Lower lobe of right lung (tissue), 2 donors: Measurements from ENCODE around the gene TMEM185B. TPM values are rescaled to one million over a fixed set of nuclear protein-coding genes. Genes with fewer than 3 reads are reported as not detected.

Experiments
- ATAC-seq, 2 donors: fragments of 200-7000 bp; cut with Tn5 transposase; one replicate each; pipeline ENCODE4 v1.9.1; 2020 to 2022; ENCODE audit warnings: mild to moderate bottlenecking in 2 of 2, moderate library complexity in 2 of 2
- DNase-seq: peaks from one replicate; pipeline ENCODE4 v3.0.0-alpha.2; 2020
- H3K27ac ChIP-seq: fragments of 200-600 bp; one replicate; pipeline ENCODE4 v1.8.0; 2022
- H3K27me3 ChIP-seq: fragments of 200-600 bp; one replicate; pipeline ENCODE4 v1.8.0; 2022; ENCODE audit warnings: low read depth
- H3K36me3 ChIP-seq: fragments of 200-600 bp; one replicate; pipeline ENCODE4 v1.8.0; 2022; ENCODE audit warnings: mild to moderate bottlenecking
- H3K4me1 ChIP-seq: fragments of 200-600 bp; one replicate; pipeline ENCODE4 v1.8.0; 2022
- H3K4me3 ChIP-seq: fragments of 200-600 bp; one replicate; pipeline ENCODE4 v1.8.0; 2022; ENCODE audit warnings: mild to moderate bottlenecking
- H3K9me3 ChIP-seq: fragments of 200-600 bp; one replicate; pipeline ENCODE4 v1.8.0; 2022
- intact Hi-C: fragments of 100-400 bp; cut with DNase I; formaldehyde crosslinking; loops from one replicate; pipeline ENCODE4 v1.11.0; 2022
- long read RNA-seq: library from polyadenylated mRNA; unstranded; transcript quantifications from one replicate; pipeline ENCODE4 v2.0.0, GENCODE V29; 2021
- total RNA-seq: library from RNA; stranded (reverse); fragmentation: NEBNext Ultra II Directional; extraction: Animal tissue kit (Norgen Biotek cat#: 25700); gene quantifications from one replicate; pipeline ENCODE4 v1.2.1, GENCODE V29; 2021
- TF ChIP-seq, protein P1 (sequence below): fragments of 200-600 bp; IDR thresholded peaks from one replicate; pipeline ENCODE4 v1.8.0; 2022; ENCODE audit warnings: antibody characterized with exemption, mild to moderate bottlenecking
- donor health status: DM: no; HTN: yes; CAD: no; lungs with severe emphysema.

The TMEM185B gene
- 22.2 TPM for total RNA-seq
- long read RNA-seq, transcript TMEM185B-201 (1 exons, 2,131 nt), result major isoform, 30 of 30 reads
- long read RNA-seq, partial matches to known transcripts, result 0 of 30 reads
- long read RNA-seq, other reads (novel, unspliced or antisense), result 0 of 30 reads

DNA sequence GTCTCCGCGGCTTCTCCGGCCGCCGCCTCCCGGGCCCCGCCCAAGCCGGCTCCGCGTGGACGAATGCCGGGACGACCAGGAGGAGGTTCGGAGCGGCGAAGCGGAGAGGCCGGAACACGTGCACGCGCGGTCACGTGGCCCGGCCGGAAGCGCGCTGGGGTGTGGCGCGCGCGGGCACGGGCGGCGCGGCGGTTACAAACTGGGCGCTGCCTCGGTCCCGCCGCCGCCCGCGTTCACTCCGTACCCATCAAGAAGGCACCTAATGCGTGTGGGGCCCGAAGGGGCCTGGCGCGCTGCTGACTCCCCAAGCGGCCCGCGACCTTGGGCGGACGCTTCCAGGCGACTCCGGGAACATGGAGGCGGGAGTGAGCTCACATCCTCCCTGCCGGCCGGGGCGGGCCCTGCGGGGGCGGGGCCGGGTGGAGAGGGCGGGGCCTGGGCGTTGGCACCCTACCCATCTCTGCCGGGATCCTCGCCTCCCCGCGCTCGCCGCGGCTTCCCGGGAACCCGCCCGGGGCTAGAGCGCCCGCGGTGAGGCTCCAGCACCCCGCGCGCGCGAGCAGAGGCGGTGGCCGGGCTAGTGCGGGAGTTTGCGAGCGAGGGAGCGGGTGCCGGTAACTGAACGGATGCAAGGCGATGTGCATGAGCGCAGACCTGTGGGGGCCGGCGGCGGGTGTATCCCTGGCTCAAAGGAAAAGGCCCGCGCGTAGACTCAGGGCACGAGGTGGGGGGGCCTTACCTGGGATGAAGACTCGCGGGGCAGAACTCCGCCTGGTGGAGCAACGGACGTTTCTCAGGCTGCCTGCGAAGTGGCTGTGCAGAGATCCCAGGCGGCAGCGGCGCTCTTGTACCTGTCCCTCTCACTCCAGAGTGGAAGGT is at the start of gene TMEM185B:
Gene TMEM185B, minus strand, starts transcription at position 367 of the 879 bp plus-strand sequence. CDS start 424 bp downstream, outside the sequence.
- Histone ChIP-seq H3K4me3 (peak within 1 kb of the TSS; percentile 75), H3K27ac (peak within 1 kb of the TSS; percentile 98), H3K27me3 (no peaks in the 10 kb centered on the region), H3K36me3 (peaks cover 4% of the 10 kb centered on the region), H3K9me3 (peaks cover 4% of the 10 kb centered on the region), H3K4me1 (peaks cover 35% of the 10 kb centered on the region)
- intact Hi-C loops, result no loop called here
- DNase-seq, result peak; percentile 91
- peak; percentile 98 to 99 for ATAC-seq
- TF ChIP-seq, protein P1, sequence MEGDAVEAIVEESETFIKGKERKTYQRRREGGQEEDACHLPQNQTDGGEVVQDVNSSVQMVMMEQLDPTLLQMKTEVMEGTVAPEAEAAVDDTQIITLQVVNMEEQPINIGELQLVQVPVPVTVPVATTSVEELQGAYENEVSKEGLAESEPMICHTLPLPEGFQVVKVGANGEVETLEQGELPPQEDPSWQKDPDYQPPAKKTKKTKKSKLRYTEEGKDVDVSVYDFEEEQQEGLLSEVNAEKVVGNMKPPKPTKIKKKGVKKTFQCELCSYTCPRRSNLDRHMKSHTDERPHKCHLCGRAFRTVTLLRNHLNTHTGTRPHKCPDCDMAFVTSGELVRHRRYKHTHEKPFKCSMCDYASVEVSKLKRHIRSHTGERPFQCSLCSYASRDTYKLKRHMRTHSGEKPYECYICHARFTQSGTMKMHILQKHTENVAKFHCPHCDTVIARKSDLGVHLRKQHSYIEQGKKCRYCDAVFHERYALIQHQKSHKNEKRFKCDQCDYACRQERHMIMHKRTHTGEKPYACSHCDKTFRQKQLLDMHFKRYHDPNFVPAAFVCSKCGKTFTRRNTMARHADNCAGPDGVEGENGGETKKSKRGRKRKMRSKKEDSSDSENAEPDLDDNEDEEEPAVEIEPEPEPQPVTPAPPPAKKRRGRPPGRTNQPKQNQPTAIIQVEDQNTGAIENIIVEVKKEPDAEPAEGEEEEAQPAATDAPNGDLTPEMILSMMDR, result no peak

- TF ChIP-seq, protein P1, result no peak
- intact Hi-C loops, result no loop called here
- H3K4me3 ChIP-seq, result no peak overlapping the region
- no peaks in the 10 kb centered on the region for H3K27me3 ChIP-seq
- peaks cover 34% of the 10 kb centered on the region for H3K4me1 ChIP-seq
- H3K9me3 ChIP-seq, result no peaks in the 10 kb centered on the region
- no peaks in the 10 kb centered on the region for H3K36me3 ChIP-seq
- ATAC-seq (no peak), DNase-seq (no peak)
- no peak overlapping the region for H3K27ac ChIP-seq
Measured at GRCh38 chr2:120271711-120272379, 48.6 kb upstream of the TMEM185B start.

DNA sequence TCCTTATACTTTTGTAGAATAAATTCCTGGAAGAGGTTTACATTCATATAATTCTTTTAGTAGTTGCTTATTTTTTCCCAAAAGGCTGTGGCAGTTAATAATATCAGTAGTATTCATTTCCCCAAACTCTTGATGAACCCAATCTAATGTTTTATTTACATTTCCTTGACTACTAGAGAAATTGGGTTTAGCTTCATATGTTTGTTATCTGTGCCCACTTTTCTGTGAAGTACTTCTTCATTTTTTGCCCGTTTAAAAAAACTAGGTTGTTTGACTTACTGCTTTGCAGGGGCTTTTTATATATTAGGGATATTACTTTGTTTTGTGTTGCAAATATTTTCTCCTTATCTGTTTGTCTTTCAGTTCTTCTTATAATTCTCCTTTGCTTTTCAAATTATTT is 46.6 kb upstream of the TMEM185B start:
- Histone ChIP-seq H3K36me3 (no peaks in the 10 kb centered on the region), H3K4me1 (peaks cover 32% of the 10 kb centered on the region), H3K9me3 (no peaks in the 10 kb centered on the region), H3K27me3 (no peaks in the 10 kb centered on the region), H3K4me3 (no peak overlapping the region), H3K27ac (no peak overlapping the region)
- no peak for DNase-seq
- intact Hi-C loops, result no loop called here
- ATAC-seq, result no peak
- TF ChIP-seq, protein P1, result no peak

DNA sequence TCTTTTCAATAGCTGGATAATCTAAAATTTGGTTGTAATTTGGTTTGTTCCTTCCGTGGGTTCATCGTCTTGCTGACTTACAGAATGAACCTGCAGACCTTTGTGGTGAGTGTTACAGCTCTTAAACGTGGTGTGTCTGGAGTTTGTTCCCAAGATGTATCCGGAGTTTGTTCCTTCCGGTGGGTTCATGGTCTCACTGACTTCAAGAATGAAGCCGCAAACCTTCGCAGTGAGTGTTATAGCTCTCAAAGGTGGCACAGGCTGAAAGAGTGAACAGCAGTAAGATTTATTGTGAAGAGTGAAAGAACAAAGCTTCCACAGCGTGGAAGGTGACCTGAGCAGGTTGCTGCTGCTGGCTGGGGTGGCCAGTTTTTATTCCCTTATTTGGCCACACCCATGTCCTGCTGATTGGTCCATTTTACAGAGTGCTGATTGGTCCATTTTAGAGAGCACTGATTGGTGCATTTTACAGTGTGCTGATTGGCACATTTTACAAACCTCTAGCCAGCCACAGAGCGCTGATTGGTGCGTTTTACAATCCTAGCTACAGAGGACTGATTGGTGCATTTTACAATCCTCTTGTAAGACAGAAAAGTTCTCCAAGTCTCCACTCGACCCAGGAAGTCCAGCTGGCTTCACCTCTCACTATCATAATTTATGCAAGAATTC is 46.0 kb upstream of the TMEM185B start:
- Histone ChIP-seq H3K4me1 (peaks cover 39% of the 10 kb centered on the region), H3K27me3 (no peaks in the 10 kb centered on the region), H3K36me3 (no peaks in the 10 kb centered on the region), H3K4me3 (no peak overlapping the region), H3K27ac (no peak overlapping the region), H3K9me3 (no peaks in the 10 kb centered on the region)
- TF ChIP-seq, protein P1, result no peak
- DNase-seq (no peak), ATAC-seq (no peak)
- intact Hi-C loops, result no loop called here

- H3K4me1 ChIP-seq, result peaks cover 42% of the 10 kb centered on the region
- TF ChIP-seq, protein P1, result no peak
- no peak for DNase-seq
- H3K4me3 ChIP-seq, result no peak overlapping the region
- H3K27ac ChIP-seq, result no peak overlapping the region
- no peaks in the 10 kb centered on the region for H3K9me3 ChIP-seq
- no peaks in the 10 kb centered on the region for H3K27me3 ChIP-seq
- H3K36me3 ChIP-seq, result no peaks in the 10 kb centered on the region
- no peak for ATAC-seq
- intact Hi-C loops, result no loop called here
Measured at GRCh38 chr2:120267348-120267747, 44.1 kb upstream of the TMEM185B start.
